ENCODE data around the gene TOMM20. TPM values are rescaled to one million over a fixed set of nuclear protein-coding genes. Genes with fewer than 3 reads are reported as not detected.

TOMM20 gene
- total RNA-seq, 2 donors from 2014 or later = 237 to 252 TPM

DNA sequence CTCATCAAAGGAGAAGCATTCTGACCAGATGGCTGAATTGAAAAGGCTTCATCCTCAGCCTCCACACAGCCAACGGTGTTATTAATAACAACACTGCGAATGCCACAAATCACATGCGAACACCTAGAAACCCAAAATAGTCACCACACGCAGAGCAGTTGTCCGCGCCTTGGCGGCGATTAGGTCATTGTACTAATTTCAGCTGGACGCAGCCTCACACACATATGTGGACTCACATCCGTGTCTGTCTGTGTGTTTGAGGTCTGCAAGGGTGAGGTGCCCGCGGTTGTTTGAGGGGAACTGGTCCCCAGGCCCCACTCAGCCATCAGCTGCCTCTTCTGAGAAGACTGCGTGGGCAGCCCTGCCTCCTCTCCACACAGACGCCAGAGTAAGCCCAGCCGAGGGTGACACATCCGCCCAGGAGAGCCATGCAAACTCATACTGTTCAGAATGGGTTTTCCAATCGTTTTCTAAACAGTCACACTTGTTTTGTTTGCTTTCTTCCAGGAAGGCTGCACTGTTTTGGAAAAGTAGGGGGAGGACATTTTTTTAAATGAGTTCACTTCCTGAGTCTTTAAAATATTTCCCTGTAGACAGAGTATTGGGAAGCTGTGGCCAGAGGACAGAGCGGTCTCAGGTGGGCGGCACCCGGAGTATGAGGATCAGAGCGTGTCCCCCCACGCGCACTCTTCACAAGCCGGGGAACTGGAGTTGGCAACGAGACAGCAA is 53.4 kb downstream of the TOMM20 start:
- H3K27ac Mint-ChIP-seq = peak overlapping the region; percentile 65
- H3K4me3 Mint-ChIP-seq = no peak overlapping the region

DNA sequence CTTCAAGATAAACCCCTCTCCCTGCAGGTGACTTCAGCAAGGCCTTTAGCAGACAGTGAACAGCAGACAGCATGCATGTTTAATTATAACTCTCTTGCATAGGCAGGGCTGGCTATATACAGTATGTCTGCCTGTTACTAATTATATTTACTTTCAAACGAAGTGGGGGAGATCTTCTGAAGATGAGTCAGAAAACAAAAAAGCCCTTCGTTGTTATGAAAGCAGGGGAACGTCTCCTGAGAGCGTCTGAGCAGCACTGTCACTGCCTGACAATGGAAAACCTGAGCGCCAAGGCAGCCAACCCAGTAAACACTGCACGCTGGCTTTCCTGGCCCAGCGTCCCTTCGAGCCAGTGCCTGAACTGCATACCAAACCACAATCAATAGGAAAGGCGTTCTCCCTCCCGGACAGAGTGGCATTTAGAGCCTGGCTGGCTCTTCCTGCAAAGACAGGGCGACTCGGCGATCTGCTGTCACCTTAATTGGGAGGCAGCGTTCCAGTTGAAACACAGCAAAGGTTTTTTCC is 54.1 kb downstream of the TOMM20 start:
- Histone ChIP-seq H3K27ac (ENCODE audit: low read depth, low read length) (peak overlapping the region; percentile 62), H3K4me1 (ENCODE audit: control insufficient read depth, insufficient read depth, low read length) (peaks cover 9% of the 10 kb centered on the region), H3K4me3 (ENCODE audit: low read length) (no peak overlapping the region), H3K9me3 (ENCODE audit: control insufficient read depth, low read length) (no peaks in the 10 kb centered on the region), H3K36me3 (ENCODE audit: control insufficient read depth, insufficient read depth, low read length) (no peaks in the 10 kb centered on the region), H3K27me3 (ENCODE audit: control insufficient read depth, insufficient read depth, low read length, poor library complexity, severe bottlenecking) (no peaks in the 10 kb centered on the region), H3K9ac (ENCODE audit: extremely low read depth, low read length, poor library complexity, severe bottlenecking) (no peak overlapping the region)
- Mint-ChIP-seq H3K4me3 (no peak overlapping the region), H3K36me3 (ENCODE audit: low read depth) (no peaks in the 10 kb centered on the region), H3K27ac (peak overlapping the region; percentile 65), H3K4me1 (peaks cover 9% of the 10 kb centered on the region), H3K27me3 (ENCODE audit: insufficient read depth) (no peaks in the 10 kb centered on the region), H3K9me3 (no peaks in the 10 kb centered on the region)
- 53 to 79% methylated on average over 12 to 14 of the region's 14 CpGs for WGBS, 2 experiments (ENCODE audit: insufficient coverage in 1 of 2, insufficient read length in 1 of 2)
- TF ChIP-seq, protein P1, sequence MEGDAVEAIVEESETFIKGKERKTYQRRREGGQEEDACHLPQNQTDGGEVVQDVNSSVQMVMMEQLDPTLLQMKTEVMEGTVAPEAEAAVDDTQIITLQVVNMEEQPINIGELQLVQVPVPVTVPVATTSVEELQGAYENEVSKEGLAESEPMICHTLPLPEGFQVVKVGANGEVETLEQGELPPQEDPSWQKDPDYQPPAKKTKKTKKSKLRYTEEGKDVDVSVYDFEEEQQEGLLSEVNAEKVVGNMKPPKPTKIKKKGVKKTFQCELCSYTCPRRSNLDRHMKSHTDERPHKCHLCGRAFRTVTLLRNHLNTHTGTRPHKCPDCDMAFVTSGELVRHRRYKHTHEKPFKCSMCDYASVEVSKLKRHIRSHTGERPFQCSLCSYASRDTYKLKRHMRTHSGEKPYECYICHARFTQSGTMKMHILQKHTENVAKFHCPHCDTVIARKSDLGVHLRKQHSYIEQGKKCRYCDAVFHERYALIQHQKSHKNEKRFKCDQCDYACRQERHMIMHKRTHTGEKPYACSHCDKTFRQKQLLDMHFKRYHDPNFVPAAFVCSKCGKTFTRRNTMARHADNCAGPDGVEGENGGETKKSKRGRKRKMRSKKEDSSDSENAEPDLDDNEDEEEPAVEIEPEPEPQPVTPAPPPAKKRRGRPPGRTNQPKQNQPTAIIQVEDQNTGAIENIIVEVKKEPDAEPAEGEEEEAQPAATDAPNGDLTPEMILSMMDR (conservative IDR thresholded peaks at IDR 0.05) = no peak
- DNase-seq = no peak

More for the DNA sequence above, 53.4 kb downstream of the TOMM20 start:
- no peaks in the 10 kb centered on the region for H3K27me3 ChIP-seq (ENCODE audit: control insufficient read depth, insufficient read depth, low read length, poor library complexity, severe bottlenecking)
- no peaks in the 10 kb centered on the region for H3K27me3 Mint-ChIP-seq (ENCODE audit: insufficient read depth)
- peak overlapping the region; percentile 62 for H3K27ac ChIP-seq (ENCODE audit: low read depth, low read length)
- WGBS, 2 experiments (ENCODE audit: insufficient coverage in 1 of 2, insufficient read length in 1 of 2) = 93 to 96% methylated on average over 16 to 24 of the region's 25 CpGs
- H3K4me3 ChIP-seq (ENCODE audit: low read length) = no peak overlapping the region
- TF ChIP-seq, protein P1 (conservative IDR thresholded peaks at IDR 0.05) = no peak
- H3K9ac ChIP-seq (ENCODE audit: extremely low read depth, low read length, poor library complexity, severe bottlenecking) = no peak overlapping the region
- no peaks in the 10 kb centered on the region for H3K36me3 Mint-ChIP-seq (ENCODE audit: low read depth)
- DNase-seq = no peak
- H3K4me1 Mint-ChIP-seq = peaks cover 9% of the 10 kb centered on the region
- H3K36me3 ChIP-seq (ENCODE audit: control insufficient read depth, insufficient read depth, low read length) = no peaks in the 10 kb centered on the region
- H3K4me1 ChIP-seq (ENCODE audit: control insufficient read depth, insufficient read depth, low read length) = peaks cover 12% of the 10 kb centered on the region
- no peaks in the 10 kb centered on the region for H3K9me3 Mint-ChIP-seq
- no peaks in the 10 kb centered on the region for H3K9me3 ChIP-seq (ENCODE audit: control insufficient read depth, low read length)

DNA sequence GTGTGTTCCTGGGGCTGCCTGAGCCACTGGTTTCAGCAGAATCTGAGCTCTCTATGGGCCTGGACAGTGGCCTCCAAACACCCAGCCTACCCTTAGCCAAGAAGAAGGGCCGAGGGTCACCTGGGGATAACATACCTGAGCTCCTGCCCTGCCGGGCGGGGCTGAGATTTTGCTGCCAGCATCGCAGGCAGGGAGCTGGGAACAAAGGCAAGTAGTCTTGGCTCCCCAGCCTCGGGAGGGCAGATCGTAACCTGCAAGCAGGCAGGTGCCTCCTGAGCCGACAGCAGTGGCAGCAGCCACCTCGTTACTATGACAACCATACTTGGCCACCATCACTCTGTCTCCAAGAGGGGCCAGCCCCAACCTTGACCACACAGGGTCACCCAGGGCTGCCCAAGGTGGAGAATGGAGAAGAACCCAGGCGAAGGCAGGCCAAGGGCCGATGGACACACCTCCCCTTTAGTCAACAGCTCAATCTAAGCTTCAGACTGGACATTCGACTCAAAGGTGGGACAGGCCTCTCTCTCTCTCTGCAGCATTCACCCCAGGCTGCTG is 54.6 kb downstream of the TOMM20 start:
- peak overlapping the region; percentile 62 for H3K27ac ChIP-seq (ENCODE audit: low read depth, low read length)
- H3K9me3 ChIP-seq (ENCODE audit: control insufficient read depth, low read length) = no peaks in the 10 kb centered on the region
- H3K4me3 Mint-ChIP-seq = no peak overlapping the region
- peaks cover 5% of the 10 kb centered on the region for H3K4me1 ChIP-seq (ENCODE audit: control insufficient read depth, insufficient read depth, low read length)
- TF ChIP-seq, protein P1 (conservative IDR thresholded peaks at IDR 0.05) = no peak
- H3K36me3 ChIP-seq (ENCODE audit: control insufficient read depth, insufficient read depth, low read length) = no peaks in the 10 kb centered on the region
- H3K27me3 Mint-ChIP-seq (ENCODE audit: insufficient read depth) = no peaks in the 10 kb centered on the region
- no peaks in the 10 kb centered on the region for H3K9me3 Mint-ChIP-seq
- H3K9ac ChIP-seq (ENCODE audit: extremely low read depth, low read length, poor library complexity, severe bottlenecking) = no peak overlapping the region
- 91 to 94% methylated on average over 7 to 11 of the region's 11 CpGs for WGBS, 2 experiments (ENCODE audit: insufficient coverage in 1 of 2, insufficient read length in 1 of 2)
- H3K27ac Mint-ChIP-seq = no peak overlapping the region
- no peak for DNase-seq
- peaks cover 9% of the 10 kb centered on the region for H3K4me1 Mint-ChIP-seq
- no peaks in the 10 kb centered on the region for H3K27me3 ChIP-seq (ENCODE audit: control insufficient read depth, insufficient read depth, low read length, poor library complexity, severe bottlenecking)
- H3K36me3 Mint-ChIP-seq (ENCODE audit: low read depth) = no peaks in the 10 kb centered on the region
- no peak overlapping the region for H3K4me3 ChIP-seq (ENCODE audit: low read length)

Data from endodermal cell (in vitro differentiated cells).